ENCODE results near the gene ADM5.
"Not testable (repeated sequence)": the region's sequence is repeated elsewhere in the genome, so short reads cannot be mapped to it uniquely, and the experiment has no call there.

Gene ADM5

GRCh38 chr19:49713236-49713845 lies 23.9 kb downstream of the ADM5 start:
- no peak for TF ChIP-seq CTCF (IDR thresholded peaks at IDR 0.05; ENCODE audit: low read depth, low read length)
- DNase-seq (ENCODE audit: low read depth, low spot score) = no peak
- no peak overlapping the region for H3K4me3 ChIP-seq (ENCODE audit: low read depth, low read length)
- in situ Hi-C loops (cut with HindIII; ENCODE audit: low sequenced_read_pairs) = no loop called here

- no peak for TF ChIP-seq CTCF (IDR thresholded peaks at IDR 0.05; ENCODE audit: low read depth, low read length)
- in situ Hi-C loops (cut with HindIII; ENCODE audit: low sequenced_read_pairs) = no loop called here
- DNase-seq (ENCODE audit: low read depth, low spot score) = no peak
- no peak overlapping the region for H3K4me3 ChIP-seq (ENCODE audit: low read depth, low read length)
These were observed 26.8 kb downstream of the ADM5 start for GRCh38 chr19:49716154-49716553.

GRCh38 chr19:49718511-49718910 lies 29.1 kb downstream of the ADM5 start:
- DNase-seq (ENCODE audit: low read depth, low spot score) = peak; percentile 71
- no peak for TF ChIP-seq CTCF (IDR thresholded peaks at IDR 0.05; ENCODE audit: low read depth, low read length)

GRCh38 chr19:49718991-49719390 lies 29.6 kb downstream of the ADM5 start:
- no peak overlapping the region for H3K4me3 ChIP-seq (ENCODE audit: low read depth, low read length)
- DNase-seq (ENCODE audit: low read depth, low spot score) = no peak
- in situ Hi-C loops (cut with HindIII; ENCODE audit: low sequenced_read_pairs) = no loop called here
- TF ChIP-seq CTCF (IDR thresholded peaks at IDR 0.05; ENCODE audit: low read depth, low read length) = no peak

More at GRCh38 chr19:49718511-49718910, 29.1 kb downstream of the ADM5 start:
- H3K4me3 ChIP-seq (ENCODE audit: low read depth, low read length) = no peak overlapping the region
- in situ Hi-C loops (cut with HindIII; ENCODE audit: low sequenced_read_pairs) = no loop called here

- DNase-seq (ENCODE audit: low read depth, low spot score); in situ Hi-C loops (cut with HindIII; ENCODE audit: low sequenced_read_pairs); H3K4me3 ChIP-seq (ENCODE audit: low read depth, low read length): not testable (repeated sequence)
These were observed 30.0 kb downstream of the ADM5 start for GRCh38 chr19:49719420-49719819.

GRCh38 chr19:49727217-49728030 lies 38.0 kb downstream of the ADM5 start:
- in situ Hi-C loops (cut with HindIII; ENCODE audit: low sequenced_read_pairs) = no loop called here
- DNase-seq (ENCODE audit: low read depth, low spot score) = peak; percentile 12
- no peak overlapping the region for H3K4me3 ChIP-seq (ENCODE audit: low read depth, low read length)
- no peak for TF ChIP-seq CTCF (IDR thresholded peaks at IDR 0.05; ENCODE audit: low read depth, low read length)

- in situ Hi-C loops (cut with HindIII; ENCODE audit: low sequenced_read_pairs) = no loop called here
- no peak for DNase-seq (ENCODE audit: low read depth, low spot score)
These were observed 40.8 kb downstream of the ADM5 start for GRCh38 chr19:49730166-49730565.

More at GRCh38 chr19:49730166-49730565, 40.8 kb downstream of the ADM5 start:
- no peak for TF ChIP-seq CTCF (IDR thresholded peaks at IDR 0.05; ENCODE audit: low read depth, low read length)
- no peak overlapping the region for H3K4me3 ChIP-seq (ENCODE audit: low read depth, low read length)

Measured in astrocyte of the spinal cord (primary cell).